H1 (cell line): ENCODE results near the gene KIF26B. TPM values are rescaled to one million over a fixed set of nuclear protein-coding genes. Genes with fewer than 3 reads are reported as not detected.

ENCODE experiments used
- CTCF ChIA-PET: fragments of 300-600 bp; sonication (Branson Sonifier 250); formaldehyde crosslinking; loops from one replicate; lab custom pipeline; 2021; ENCODE audit not compliant: partially characterized antibody; lab: Charles Lee
- POLR2A ChIA-PET: fragments of 300-600 bp; sonication (Branson Sonifier 250); formaldehyde crosslinking; loops from one replicate; lab custom pipeline; 2021; ENCODE audit warnings: inconsistent platforms; ENCODE audit not compliant: partially characterized antibody; lab: Charles Lee
- DNase-seq, 2 experiments: peaks; one replicate each; pipeline versions ENCODE4 v3.0.0 to v3.0.0-alpha.2; 2010 to 2022; ENCODE audit warnings: low spot score in 2 of 2, low read depth in 1 of 2, mixed read lengths in 1 of 2
- FAIRE-seq: peaks from 2 replicates; lab custom pipeline; 2011; peaks lifted over from hg19 to GRCh38; lab: Jason Lieb, UNC
- H2AFZ ChIP-seq: 2 replicates; pipeline ENCODE4 v1.8.1; 2012; ENCODE audit warnings: low read length, inconsistent platforms
- H2AK5ac ChIP-seq: 2 replicates; pipeline ENCODE4 v1.6.1; 2013; ENCODE audit warnings: low read depth, low read length
- H2BK120ac ChIP-seq: replicated peaks from 2 replicates; pipeline ENCODE3; 2013; ENCODE audit warnings: low read depth, low read length, inconsistent platforms
- H2BK12ac ChIP-seq: 2 replicates; pipeline ENCODE4 v1.6.1; 2013; ENCODE audit warnings: low read depth, low read length
- H2BK15ac ChIP-seq: 2 replicates; pipeline ENCODE4 v1.6.1; 2013; ENCODE audit warnings: low read length
- H2BK20ac ChIP-seq: 2 replicates; pipeline ENCODE4 v1.6.1; 2013; ENCODE audit warnings: low read length
- H2BK5ac ChIP-seq: 2 replicates; pipeline ENCODE4 v1.6.1; 2013; ENCODE audit warnings: low read depth, low read length
- H3K14ac ChIP-seq: 2 replicates; pipeline ENCODE4 v1.6.1; 2013; ENCODE audit warnings: inconsistent platforms; ENCODE audit not compliant: insufficient read length
- H3K18ac ChIP-seq: 2 replicates; pipeline ENCODE4 v1.6.1; 2013; ENCODE audit warnings: low read length; ENCODE audit errors: extremely low read depth
- H3K23ac ChIP-seq: 2 replicates; pipeline ENCODE4 v1.6.1; 2013; ENCODE audit warnings: inconsistent platforms; ENCODE audit not compliant: insufficient read length
- H3K23me2 ChIP-seq: 2 replicates; pipeline ENCODE4 v1.6.1; 2013; ENCODE audit warnings: low read depth, low read length
- H3K27ac ChIP-seq: 2 replicates; pipeline ENCODE4 v1.6.1; 2011; ENCODE audit warnings: low read depth, low read length, inconsistent platforms
- H3K27me3 ChIP-seq, 4 experiments: replicated peaks in 1 of 4; 1 replicate in 1 of 4; 2 replicates in 3 of 4; pipeline versions ENCODE4 v1.6.1 to v1.8.1; 2011 to 2013; ENCODE audit warnings: low read length in 3 of 4, mild to moderate bottlenecking in 3 of 4, inconsistent platforms in 2 of 4, mixed read lengths in 2 of 4, moderate library complexity in 1 of 4; ENCODE audit not compliant: control insufficient read depth in 3 of 4, insufficient read depth in 3 of 4; ENCODE audit errors: extremely low read depth in 1 of 4
- H3K36me3 ChIP-seq, 4 experiments: 2 replicates each; pipeline versions ENCODE4 v1.6.1 to v1.8.1; 2011 to 2013; ENCODE audit warnings: mild to moderate bottlenecking in 4 of 4, low read length in 3 of 4, moderate library complexity in 2 of 4, control low read depth in 1 of 4, inconsistent platforms in 1 of 4; ENCODE audit not compliant: insufficient read depth in 4 of 4, control insufficient read depth in 2 of 4
- H3K4ac ChIP-seq: replicated peaks from 2 replicates; pipeline ENCODE3; 2013; ENCODE audit warnings: low read length, low read depth, mixed read lengths, inconsistent platforms; ENCODE audit not compliant: insufficient read length
- H3K4me1 ChIP-seq, 4 experiments: replicated peaks in 1 of 4; 1 replicate in 1 of 4; 2 replicates in 3 of 4; pipeline versions ENCODE4 v1.6.1 to v1.8.1; 2011 to 2013; ENCODE audit warnings: low read length in 3 of 4, inconsistent platforms in 2 of 4, mixed read lengths in 1 of 4; ENCODE audit not compliant: insufficient read depth in 4 of 4, control insufficient read depth in 3 of 4
- H3K4me2 ChIP-seq, 2 experiments: 2 replicates each; pipeline versions ENCODE4 v1.6.1 to v1.8.1; 2011 to 2013; ENCODE audit warnings: low read depth in 2 of 2, low read length in 2 of 2, control low read depth in 1 of 2, inconsistent platforms in 1 of 2, mild to moderate bottlenecking in 1 of 2; ENCODE audit not compliant: insufficient read depth in 1 of 2
- H3K4me3 ChIP-seq, 4 experiments: fragments of 200-600, 300-600 bp in 1 of 4; sonication (generic), shearing (Covaris generic), sonication (Bioruptor Twin) in 1 of 4; 2 replicates each; pipeline versions ENCODE4 v1.5.1 to v1.8.1; 2011 to 2016; ENCODE audit warnings: low read length in 4 of 4, low read depth in 3 of 4, control low read depth in 2 of 4, inconsistent platforms in 2 of 4, mild to moderate bottlenecking in 2 of 4, mixed read lengths in 1 of 4, moderate library complexity in 1 of 4; ENCODE audit not compliant: insufficient read depth in 2 of 4; ENCODE audit errors: extremely low read depth in 1 of 4
- H3K56ac ChIP-seq: replicated peaks from 2 replicates; pipeline ENCODE3; 2013; ENCODE audit warnings: low read depth, mild to moderate bottlenecking, mixed read lengths, low read length, inconsistent platforms; ENCODE audit not compliant: insufficient read length
- H3K79me1 ChIP-seq: 2 replicates; pipeline ENCODE4 v1.6.1; 2013; ENCODE audit warnings: low read depth, low read length, control low read depth
- H3K79me2 ChIP-seq, 2 experiments: 2 replicates each; pipeline versions ENCODE4 v1.6.1 to v1.8.1; 2012 to 2013; ENCODE audit warnings: low read length in 2 of 2, mild to moderate bottlenecking in 2 of 2, inconsistent platforms in 1 of 2; ENCODE audit not compliant: insufficient read depth in 2 of 2, control insufficient read depth in 1 of 2
- H3K9ac ChIP-seq, 4 experiments: replicated peaks in 1 of 4; 1 replicate in 1 of 4; 2 replicates in 3 of 4; pipeline versions ENCODE4 v1.6.1 to v1.8.1; 2011 to 2013; ENCODE audit warnings: low read depth in 3 of 4, low read length in 3 of 4, control low read depth in 2 of 4, mild to moderate bottlenecking in 2 of 4, moderate library complexity in 2 of 4, inconsistent platforms in 1 of 4; ENCODE audit errors: extremely low read depth in 1 of 4
- H3K9me3 ChIP-seq, 2 experiments: 2 replicates each; pipeline versions ENCODE4 v1.6.1 to v1.8.1; 2012 to 2013; ENCODE audit warnings: mild to moderate bottlenecking in 2 of 2, moderate library complexity in 2 of 2, control low read depth in 1 of 2, inconsistent platforms in 1 of 2, low read depth in 1 of 2, low read length in 1 of 2, mixed read lengths in 1 of 2; ENCODE audit not compliant: insufficient read depth in 2 of 2
- H4K20me1 ChIP-seq, 2 experiments: replicated peaks in 1 of 2; 2 replicates each; pipeline versions ENCODE3 to v1.8.1; 2011 to 2013; ENCODE audit warnings: inconsistent platforms in 2 of 2, low read length in 2 of 2, mild to moderate bottlenecking in 1 of 2; ENCODE audit not compliant: insufficient read depth in 2 of 2, control insufficient read depth in 1 of 2
- H4K5ac ChIP-seq: 2 replicates; pipeline ENCODE4 v1.6.1; 2013; ENCODE audit warnings: low read length, low read depth, mixed read lengths, inconsistent platforms; ENCODE audit not compliant: insufficient read length
- H4K8ac ChIP-seq: 2 replicates; pipeline ENCODE4 v1.8.0; 2013; ENCODE audit warnings: mild to moderate bottlenecking, moderate library complexity, low read length, inconsistent platforms; ENCODE audit not compliant: insufficient read depth; ENCODE audit errors: extremely low read depth
- H4K91ac ChIP-seq: replicated peaks from 2 replicates; pipeline ENCODE3; 2013; ENCODE audit warnings: low read length, mixed read lengths, inconsistent platforms; ENCODE audit not compliant: insufficient read length
- BCL11A ChIP-seq, 2 experiments: IDR thresholded peaks; one replicate each; pipeline ENCODE4 v1.6.1; 2011; ENCODE audit warnings: low read depth in 2 of 2, low read length in 2 of 2, mild to moderate bottlenecking in 2 of 2
- BRCA1 ChIP-seq: IDR thresholded peaks from 2 replicates; pipeline ENCODE4 v1.6.1; 2012; ENCODE audit warnings: low read depth, low read length, improper control_type of control experiment
- CTBP2 ChIP-seq: IDR thresholded peaks from 2 replicates; pipeline ENCODE4 v1.7.0; 2011; ENCODE audit warnings: borderline replicate concordance, mild to moderate bottlenecking, moderate library complexity, mixed read lengths, low read length; ENCODE audit not compliant: insufficient read depth, insufficient read length
- HDAC2 ChIP-seq, 2 experiments: fragments of 300-600 bp in 1 of 2; sonication (generic) in 1 of 2; IDR thresholded peaks; 2 replicates each; pipeline ENCODE4 v1.6.1; 2011 to 2012; ENCODE audit warnings: low read depth in 2 of 2, low read length in 2 of 2, mild to moderate bottlenecking in 2 of 2, moderate library complexity in 2 of 2, borderline replicate concordance in 1 of 2, inconsistent platforms in 1 of 2
- JUN ChIP-seq: IDR thresholded peaks from 2 replicates; pipeline ENCODE4 v1.6.1; 2011; ENCODE audit warnings: low read depth, mild to moderate bottlenecking, improper control_type of control experiment, low read length
- POLR2A ChIP-seq, 2 experiments: IDR thresholded peaks; 1 replicate in 1 of 2; 2 replicates in 1 of 2; pipeline ENCODE4 v1.6.1; 2011; ENCODE audit warnings: low read depth in 2 of 2, low read length in 2 of 2, mild to moderate bottlenecking in 2 of 2; ENCODE audit errors: control extremely low read depth in 1 of 2
- RBBP5 ChIP-seq: IDR thresholded peaks from 2 replicates; pipeline ENCODE4 v1.7.1; 2012; ENCODE audit warnings: low read depth, mild to moderate bottlenecking, inconsistent platforms, low read length, moderate library complexity, borderline replicate concordance
- RXRA ChIP-seq: IDR thresholded peaks from 2 replicates; pipeline ENCODE4 v1.6.1; 2011; ENCODE audit warnings: low read depth, mild to moderate bottlenecking, low read length, moderate library complexity; ENCODE audit not compliant: insufficient read depth
- SAP30 ChIP-seq: fragments of 300-600 bp; sonication (generic); IDR thresholded peaks from 2 replicates; pipeline ENCODE4 v1.7.1; 2012; ENCODE audit warnings: low read length, moderate library complexity, mild to moderate bottlenecking, inconsistent platforms; ENCODE audit not compliant: insufficient read depth, insufficient replicate concordance
- TAF7 ChIP-seq: optimal IDR thresholded peaks from 2 replicates; pipeline ENCODE3; 2011; ENCODE audit warnings: low read depth, mild to moderate bottlenecking, inconsistent platforms, low read length, moderate library complexity, borderline replicate concordance
- TBP ChIP-seq: IDR thresholded peaks from 2 replicates; pipeline ENCODE4 v1.6.1; 2011; ENCODE audit warnings: low read depth, low read length, improper control_type of control experiment
- TEAD4 ChIP-seq: IDR thresholded peaks from 2 replicates; pipeline ENCODE4 v1.6.1; 2012; ENCODE audit warnings: low read depth, low read length, inconsistent platforms, mixed read lengths
- ZNF274 ChIP-seq: IDR thresholded peaks from 2 replicates; pipeline ENCODE4 v1.7.0; 2012; ENCODE audit warnings: low read length, borderline replicate concordance; ENCODE audit errors: extremely low read depth
- WGBS, 2 experiments: shearing (Covaris generic) in 1 of 2; methylation state at CpG; one replicate each; pipeline versions ENCODE4 v1.1.6 to v1.1.7; 2013 to 2015; ENCODE audit warnings: low lambda C conversion rate in 2 of 2, mixed read lengths in 2 of 2, inconsistent platforms in 1 of 2, low coverage in 1 of 2, missing lambda C conversion rate in 1 of 2; ENCODE audit not compliant: insufficient replicate concordance in 2 of 2, insufficient coverage in 1 of 2, insufficient read length in 1 of 2; ENCODE audit errors: extremely low coverage in 1 of 2, missing lambda C conversion rate in 1 of 2; 5-methylcytosine and 5-hydroxymethylcytosine counted together
- polyA plus RNA-seq, 7 experiments: library from polyadenylated mRNA; depleted of rRNA in 3 of 7; stranded (reverse) in 5 of 7; unstranded in 2 of 7; fragments of >200 nt in 5 of 7; fragments of 200-250 nt in 2 of 7; gene quantifications; 1 replicate in 5 of 7; 2 replicates in 1 of 7; 4 replicates in 1 of 7; pipeline versions ENCODE4 v1.2.1 to v1.2.3, GENCODE V29; 2011 to 2013; ENCODE audit warnings: missing spikeins in 2 of 7, mixed read lengths in 2 of 7
- total RNA-seq: library from RNA; stranded (reverse); fragmentation: NEBNext Ultra II Directional; extraction: Animal tissue kit (Norgen Biotek cat#: 25700); gene quantifications from 2 replicates; pipeline ENCODE4 v1.2.1, GENCODE V29; 2021
- TF ChIP-seq, protein P1 (sequence below): IDR thresholded peaks from 2 replicates; pipeline ENCODE4 v1.6.1; 2012; ENCODE audit warnings: inconsistent platforms

The KIF26B gene
- total and polyA plus RNA-seq, 2 of the 8 experiments (the other 6 are each of a cell fraction or from before 2014, with no cell fraction given), result 0.06 to 0.28 TPM

- H3K4me1 ChIP-seq, result no peaks in the 10 kb centered on the region; a peak in 1 of 7 replicates
- H3K56ac ChIP-seq, result no peak overlapping the region
- no peak overlapping the region for H3K14ac ChIP-seq
- H2BK120ac ChIP-seq, result no peak overlapping the region
- no peak overlapping the region for H4K8ac ChIP-seq
- H4K5ac ChIP-seq, result no peak overlapping the region
- no peak overlapping the region for H3K4ac ChIP-seq
- H2BK20ac ChIP-seq, result no peak overlapping the region
- no peak overlapping the region for H2BK15ac ChIP-seq
- H2AFZ ChIP-seq, result no peak overlapping the region
- H4K91ac ChIP-seq, result no peak overlapping the region
- H3K27me3 ChIP-seq, result no peaks in the 10 kb centered on the region
- no peak for DNase-seq
- no peak overlapping the region for H3K4me3 ChIP-seq
- no peak overlapping the region for H3K27ac ChIP-seq
- H3K9me3 ChIP-seq, result no peaks in the 10 kb centered on the region
- H3K36me3 ChIP-seq, result no peaks in the 10 kb centered on the region
- no peak overlapping the region for H3K4me2 ChIP-seq
- POLR2A ChIA-PET, result no interaction called here
- H3K79me2 ChIP-seq, result no peaks in the 10 kb centered on the region
- H3K18ac ChIP-seq, result no peak overlapping the region
- H3K9ac ChIP-seq, result no peak overlapping the region
- CTCF ChIA-PET, result interaction anchor here (0.7 to 1.7 kb wide), 4 partner anchors 77 to 519 kb away, joined by 3 to 5 read pairs (median 4); no protein-coding TSS in a partner anchor
- FAIRE-seq, result no peak
- H2AK5ac ChIP-seq, result no peak overlapping the region
- no peak overlapping the region for H2BK12ac ChIP-seq
- WGBS, 2 experiments, result 63% methylated on average over 1 of the region's 1 CpG; no CpG with 5 or more reads in 1 of the 2 experiments
- H2BK5ac ChIP-seq, result no peak overlapping the region
- H3K23me2 ChIP-seq, result no peaks in the 10 kb centered on the region
- H3K79me1 ChIP-seq, result no peaks in the 10 kb centered on the region
- H4K20me1 ChIP-seq, result no peaks in the 10 kb centered on the region
- no peak overlapping the region for H3K23ac ChIP-seq
- no peak for TF ChIP-seq BRCA1
- no peak for TF ChIP-seq BCL11A (IDR thresholded peaks at IDR 0.05; ENCODE audit: low read depth in 2 of 2, low read length in 2 of 2)
- TF ChIP-seq TEAD4, result no peak
- TF ChIP-seq SAP30, result no peak
- no peak for TF ChIP-seq RBBP5
- TF ChIP-seq JUN, result no peak
- TF ChIP-seq ZNF274, result no peak
- no peak for TF ChIP-seq RXRA
- TF ChIP-seq TBP, result no peak
- TF ChIP-seq, protein P1, sequence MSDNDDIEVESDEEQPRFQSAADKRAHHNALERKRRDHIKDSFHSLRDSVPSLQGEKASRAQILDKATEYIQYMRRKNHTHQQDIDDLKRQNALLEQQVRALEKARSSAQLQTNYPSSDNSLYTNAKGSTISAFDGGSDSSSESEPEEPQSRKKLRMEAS, result no peak
- no peak for TF ChIP-seq POLR2A (IDR thresholded peaks at IDR 0.05; ENCODE audit: control extremely low read depth in 1 of 2, low read depth in 2 of 2, low read length in 2 of 2)
- TF ChIP-seq TAF7, result no peak
- TF ChIP-seq HDAC2 (IDR thresholded peaks at IDR 0.05; ENCODE audit: borderline replicate concordance in 1 of 2, low read depth in 2 of 2, low read length in 2 of 2), result no peak
- TF ChIP-seq CTBP2, result no peak
Measured at GRCh38 chr1:245404527-245404926, 249.7 kb downstream of the KIF26B start.
